ENCODE measurements around the gene TNFRSF12A.
"Not testable (repeated sequence)": the region's sequence is repeated elsewhere in the genome, so short reads cannot be mapped to it uniquely, and the experiment has no call there.

TNFRSF12A gene

GRCh38 chr16:3051494-3051893 lies 31.3 kb downstream of the TNFRSF12A start:
- Histone ChIP-seq H3K4me1 (ENCODE audit: low read length) (no peaks in the 10 kb centered on the region), H3K27ac (ENCODE audit: low read length) (no peak overlapping the region), H4K20me1 (ENCODE audit: insufficient read depth, low read length) (0 out of 2 replicates have a peak, but pooled peaks cover 4% of the 10 kb centered on the region), H2AFZ (ENCODE audit: low read depth, low read length) (no peak overlapping the region), H3K79me2 (ENCODE audit: low read length) (no peaks in the 10 kb centered on the region), H3K27me3 (ENCODE audit: low read depth, low read length) (no peaks in the 10 kb centered on the region), H3K9me3 (ENCODE audit: insufficient read depth, low read length) (no peaks in the 10 kb centered on the region), H3K36me3 (replicated peaks; ENCODE audit: low read depth, low read length) (no peaks in the 10 kb centered on the region), H3K9ac (ENCODE audit: low read length) (no peak overlapping the region), H3K4me2 (ENCODE audit: low read length) (no peak overlapping the region), H3K4me3 (ENCODE audit: low read length) (no peak overlapping the region)
- TF ChIP-seq CTCF (IDR thresholded peaks at IDR 0.05; ENCODE audit: low read depth, low read length) (no peak), EZH2phosphoT487 (IDR thresholded peaks at IDR 0.05; ENCODE audit: low read depth) (no peak)

GRCh38 chr16:3052571-3053329 lies 32.6 kb downstream of the TNFRSF12A start:
- H3K4me2 ChIP-seq (ENCODE audit: low read length); H3K36me3 ChIP-seq (replicated peaks; ENCODE audit: low read depth, low read length); H3K9me3 ChIP-seq (ENCODE audit: insufficient read depth, low read length); H3K4me1 ChIP-seq (ENCODE audit: low read length); H3K27me3 ChIP-seq (ENCODE audit: low read depth, low read length); H4K20me1 ChIP-seq (ENCODE audit: insufficient read depth, low read length); H2AFZ ChIP-seq (ENCODE audit: low read depth, low read length); H3K4me3 ChIP-seq (ENCODE audit: low read length); H3K9ac ChIP-seq (ENCODE audit: low read length); H3K27ac ChIP-seq (ENCODE audit: low read length); H3K79me2 ChIP-seq (ENCODE audit: low read length): not testable (repeated sequence)

- H2AFZ ChIP-seq (ENCODE audit: low read depth, low read length); H3K36me3 ChIP-seq (replicated peaks; ENCODE audit: low read depth, low read length); H3K79me2 ChIP-seq (ENCODE audit: low read length); H4K20me1 ChIP-seq (ENCODE audit: insufficient read depth, low read length); H3K9me3 ChIP-seq (ENCODE audit: insufficient read depth, low read length); H3K9ac ChIP-seq (ENCODE audit: low read length); H3K27ac ChIP-seq (ENCODE audit: low read length); H3K4me2 ChIP-seq (ENCODE audit: low read length); H3K4me1 ChIP-seq (ENCODE audit: low read length); H3K4me3 ChIP-seq (ENCODE audit: low read length); H3K27me3 ChIP-seq (ENCODE audit: low read depth, low read length): not testable (repeated sequence)
Measured at GRCh38 chr16:3053330-3053710, 33.2 kb downstream of the TNFRSF12A start.

GRCh38 chr16:3054965-3055733 lies 35.0 kb downstream of the TNFRSF12A start:
- Histone ChIP-seq H3K27ac (ENCODE audit: low read length) (no peak overlapping the region), H3K9ac (ENCODE audit: low read length) (no peak overlapping the region), H2AFZ (ENCODE audit: low read depth, low read length) (no peak overlapping the region), H3K4me2 (ENCODE audit: low read length) (no peak overlapping the region), H3K79me2 (ENCODE audit: low read length) (no peaks in the 10 kb centered on the region), H3K4me3 (ENCODE audit: low read length) (no peak overlapping the region), H3K4me1 (ENCODE audit: low read length) (peaks cover 6% of the 10 kb centered on the region), H4K20me1 (ENCODE audit: insufficient read depth, low read length) (0 out of 2 replicates have a peak, but pooled peaks cover 4% of the 10 kb centered on the region), H3K27me3 (ENCODE audit: low read depth, low read length) (peaks cover under 1% of the 10 kb centered on the region; the same call in 1 of the 2 replicates), H3K9me3 (ENCODE audit: insufficient read depth, low read length) (no peaks in the 10 kb centered on the region), H3K36me3 (replicated peaks; ENCODE audit: low read depth, low read length) (no peaks in the 10 kb centered on the region)
- no peak for TF ChIP-seq CTCF (IDR thresholded peaks at IDR 0.05; ENCODE audit: low read depth, low read length)
- TF ChIP-seq EZH2phosphoT487 (IDR thresholded peaks at IDR 0.05; ENCODE audit: low read depth): no peak

- not testable (repeated sequence) for H3K9me3 ChIP-seq (ENCODE audit: insufficient read depth, low read length); H3K79me2 ChIP-seq (ENCODE audit: low read length); H4K20me1 ChIP-seq (ENCODE audit: insufficient read depth, low read length); H3K4me3 ChIP-seq (ENCODE audit: low read length); H3K27me3 ChIP-seq (ENCODE audit: low read depth, low read length); H2AFZ ChIP-seq (ENCODE audit: low read depth, low read length); H3K4me1 ChIP-seq (ENCODE audit: low read length); H3K27ac ChIP-seq (ENCODE audit: low read length); H3K9ac ChIP-seq (ENCODE audit: low read length); H3K36me3 ChIP-seq (replicated peaks; ENCODE audit: low read depth, low read length); H3K4me2 ChIP-seq (ENCODE audit: low read length)
Measured at GRCh38 chr16:3055734-3056115, 35.6 kb downstream of the TNFRSF12A start.
